B cell (primary cell): ENCODE measurements around the gene NPY1R. TPM values are rescaled to one million over a fixed set of nuclear protein-coding genes. Genes with fewer than 3 reads are reported as not detected.

Experiments used
- ATAC-seq: fragments of 200-7000 bp; cut with Tn5 transposase; one replicate; pipeline ENCODE4 v1.10.0; 2021; ENCODE audit warnings: low read depth, mild to moderate bottlenecking, moderate number of reproducible peaks, moderate library complexity
- CTCF ChIA-PET: fragments of 350-600 bp; sonication (Branson Sonifier 250); formaldehyde crosslinking; loops from one replicate; lab custom pipeline; 2021; ENCODE audit warnings: antibody characterized with exemption, inconsistent platforms; lab: Charles Lee
- POLR2A ChIA-PET: fragments of 350-600 bp; sonication (Branson Sonifier 250); formaldehyde crosslinking; loops from one replicate; lab custom pipeline; 2021; ENCODE audit warnings: antibody characterized with exemption; lab: Charles Lee
- DNase-seq: peaks from one replicate; pipeline ENCODE4 v3.0.0; 2013
- H2AFZ ChIP-seq: 2 replicates; pipeline ENCODE4 v1.6.1; 2012; ENCODE audit warnings: mild to moderate bottlenecking, low read depth, low read length; ENCODE audit not compliant: insufficient read depth, poor library complexity, severe bottlenecking
- H3K27ac ChIP-seq, 2 donors: 1 replicate in 1 of 2; 2 replicates in 1 of 2; pipeline ENCODE4 v1.5.1; 2012 to 2013; ENCODE audit warnings: low read length in 2 of 2, mild to moderate bottlenecking in 2 of 2, moderate library complexity in 1 of 2
- H3K27me3 ChIP-seq, 4 experiments: fragments of 200-600 bp in 1 of 4; sonication (generic) in 1 of 4; replicated peaks in 1 of 4; 1 replicate in 2 of 4; 2 replicates in 2 of 4; pipeline versions ENCODE4 v1.6.1 to v1.7.0; 2013 to 2016; ENCODE audit warnings: low read length in 3 of 4, mild to moderate bottlenecking in 2 of 4, mixed read lengths in 1 of 4, moderate library complexity in 1 of 4; ENCODE audit not compliant: insufficient read depth in 4 of 4, control insufficient read depth in 3 of 4; ENCODE audit errors: control extremely low read depth in 1 of 4
- H3K36me3 ChIP-seq, 2 experiments: replicated peaks in 1 of 2; 1 replicate in 1 of 2; 2 replicates in 1 of 2; pipeline versions ENCODE4 v1.6.1 to v1.7.1; 2013; ENCODE audit warnings: low read length in 1 of 2; ENCODE audit not compliant: insufficient read depth in 2 of 2, control insufficient read depth in 1 of 2; ENCODE audit errors: control extremely low read depth in 1 of 2, extremely low read depth in 1 of 2
- H3K4me1 ChIP-seq, 2 donors: fragments of 200-600 bp in 1 of 2; sonication (generic) in 1 of 2; 1 replicate in 1 of 2; 2 replicates in 1 of 2; pipeline versions ENCODE4 v1.5.1 to v1.6.1; 2013 to 2017; ENCODE audit warnings: low read length in 2 of 2; ENCODE audit not compliant: control insufficient read depth in 2 of 2, insufficient read depth in 2 of 2
- H3K4me2 ChIP-seq: replicated peaks from 2 replicates; pipeline ENCODE3; 2012; ENCODE audit warnings: mild to moderate bottlenecking, low read depth, low read length; ENCODE audit not compliant: poor library complexity, severe bottlenecking
- H3K4me3 ChIP-seq, 5 experiments: fragments of 200-600 bp in 1 of 5; sonication (generic) in 1 of 5; 1 replicate in 3 of 5; 2 replicates in 2 of 5; pipeline versions ENCODE4 v1.5.1 to v1.7.0; 2011 to 2016; ENCODE audit warnings: low read length in 4 of 5, mild to moderate bottlenecking in 4 of 5, low read depth in 2 of 5, control low read depth in 1 of 5, moderate library complexity in 1 of 5; ENCODE audit not compliant: insufficient read depth in 1 of 5; ENCODE audit errors: control extremely low read depth in 1 of 5, extremely low read depth in 1 of 5
- H3K79me2 ChIP-seq: fragments of 200-600 bp; sonication (generic); one replicate; pipeline ENCODE4 v1.6.0; 2016; ENCODE audit warnings: low read length; ENCODE audit not compliant: control insufficient read depth, insufficient read depth
- H3K9ac ChIP-seq: fragments of 200-600 bp; sonication (generic); 2 replicates; pipeline ENCODE4 v1.6.1; 2017; ENCODE audit warnings: mild to moderate bottlenecking, low read length, moderate library complexity
- H3K9me3 ChIP-seq, 3 donors: one replicate each; pipeline versions ENCODE4 v1.6.1 to v1.7.1; 2013; ENCODE audit warnings: low read length in 2 of 3; ENCODE audit not compliant: control insufficient read depth in 2 of 3, insufficient read depth in 1 of 3; ENCODE audit errors: control extremely low read depth in 1 of 3
- H4K20me1 ChIP-seq: 2 replicates; pipeline ENCODE4 v1.6.0; 2012; ENCODE audit warnings: mild to moderate bottlenecking, low read length; ENCODE audit not compliant: insufficient read depth, control insufficient read depth, poor library complexity, severe bottlenecking
- H3K27ac Mint-ChIP-seq: one replicate; pipeline ENCODE4 v1.8.0; 2021; ENCODE audit warnings: mixed read lengths
- H3K27me3 Mint-ChIP-seq: one replicate; pipeline ENCODE4 v1.8.0; 2021; ENCODE audit warnings: mixed read lengths
- H3K4me1 Mint-ChIP-seq: one replicate; pipeline ENCODE4 v1.8.0; 2021; ENCODE audit warnings: mixed read lengths
- H3K4me3 Mint-ChIP-seq: one replicate; pipeline ENCODE4 v1.8.0; 2021; ENCODE audit warnings: mixed read lengths
- H3K9me3 Mint-ChIP-seq: one replicate; pipeline ENCODE4 v1.8.0; 2022; ENCODE audit warnings: mixed read lengths; ENCODE audit not compliant: insufficient read depth
- EZH2 ChIP-seq: IDR thresholded peaks from 2 replicates; pipeline ENCODE4 v1.6.1; 2012; ENCODE audit warnings: borderline replicate concordance, low read depth, mild to moderate bottlenecking, moderate library complexity, low read length; ENCODE audit not compliant: insufficient read depth, poor library complexity, severe bottlenecking
- WGBS: methylation state at CpG from one replicate; pipeline ENCODE4 v1.1.5; 2013; ENCODE audit warnings: missing lambda C conversion rate; ENCODE audit not compliant: insufficient coverage; 5-methylcytosine and 5-hydroxymethylcytosine counted together
- intact Hi-C: fragments of 100-400 bp; cut with micrococcal nuclease; formaldehyde crosslinking; loops from one replicate; pipeline ENCODE4 v1.10.0; 2022
- polyA plus RNA-seq: library from polyadenylated mRNA; depleted of rRNA; stranded (reverse); fragments of >200 nt; gene quantifications from 2 replicates; pipeline ENCODE4 v1.2.3, GENCODE V29; 2012
- total RNA-seq, 2 donors: library from RNA; stranded (reverse); fragments of 120-200 nt in 1 of 2; gene quantifications; 1 replicate in 1 of 2; 2 replicates in 1 of 2; pipeline versions ENCODE4 v1.2.3 to v1.2.4, GENCODE V29; 2013 to 2022
- TF ChIP-seq, protein P1 (sequence below): fragments of 200-600 bp; IDR thresholded peaks from one replicate; pipeline ENCODE4 v1.8.0; 2022; ENCODE audit warnings: antibody characterized with exemption, mild to moderate bottlenecking

The NPY1R gene
- total and polyA plus RNA-seq, 2 donors (not counting 1 experiment from before 2014, with no cell fraction given) = not detected

DNA sequence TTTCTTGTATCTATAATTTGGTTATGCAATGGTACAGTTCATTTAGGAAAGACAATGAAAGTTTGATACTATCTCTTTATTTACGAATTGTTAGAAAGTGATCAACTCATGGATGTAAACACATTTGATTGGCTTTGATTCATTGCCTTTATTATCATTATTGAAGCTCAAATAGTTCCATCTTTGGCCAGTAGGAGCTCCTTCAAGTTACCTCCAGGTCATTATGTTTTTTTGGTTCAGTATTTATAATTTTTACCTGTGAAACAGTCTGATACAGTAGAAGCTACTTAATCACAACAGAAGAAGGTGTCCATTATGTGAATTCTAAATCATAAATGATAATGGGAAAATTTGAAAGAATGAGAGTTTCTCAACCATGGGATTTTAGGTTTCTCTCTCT is 23.7 kb upstream of the NPY1R start:
- Histone ChIP-seq H3K9ac (no peak overlapping the region), H3K4me2 (no peak overlapping the region), H3K9me3 (no peaks in the 10 kb centered on the region), H3K4me1 (no peaks in the 10 kb centered on the region), H3K27me3 (no peaks in the 10 kb centered on the region), H3K27ac (no peak overlapping the region), H2AFZ (no peak overlapping the region), H3K4me3 (no peak overlapping the region), H3K79me2 (no peaks in the 10 kb centered on the region), H4K20me1 (no peaks in the 10 kb centered on the region), H3K36me3 (no peaks in the 10 kb centered on the region)
- ATAC-seq (no peak), DNase-seq (no peak)
- intact Hi-C loops = no loop called here
- no peaks in the 10 kb centered on the region for H3K9me3 Mint-ChIP-seq
- TF ChIP-seq, protein P1, sequence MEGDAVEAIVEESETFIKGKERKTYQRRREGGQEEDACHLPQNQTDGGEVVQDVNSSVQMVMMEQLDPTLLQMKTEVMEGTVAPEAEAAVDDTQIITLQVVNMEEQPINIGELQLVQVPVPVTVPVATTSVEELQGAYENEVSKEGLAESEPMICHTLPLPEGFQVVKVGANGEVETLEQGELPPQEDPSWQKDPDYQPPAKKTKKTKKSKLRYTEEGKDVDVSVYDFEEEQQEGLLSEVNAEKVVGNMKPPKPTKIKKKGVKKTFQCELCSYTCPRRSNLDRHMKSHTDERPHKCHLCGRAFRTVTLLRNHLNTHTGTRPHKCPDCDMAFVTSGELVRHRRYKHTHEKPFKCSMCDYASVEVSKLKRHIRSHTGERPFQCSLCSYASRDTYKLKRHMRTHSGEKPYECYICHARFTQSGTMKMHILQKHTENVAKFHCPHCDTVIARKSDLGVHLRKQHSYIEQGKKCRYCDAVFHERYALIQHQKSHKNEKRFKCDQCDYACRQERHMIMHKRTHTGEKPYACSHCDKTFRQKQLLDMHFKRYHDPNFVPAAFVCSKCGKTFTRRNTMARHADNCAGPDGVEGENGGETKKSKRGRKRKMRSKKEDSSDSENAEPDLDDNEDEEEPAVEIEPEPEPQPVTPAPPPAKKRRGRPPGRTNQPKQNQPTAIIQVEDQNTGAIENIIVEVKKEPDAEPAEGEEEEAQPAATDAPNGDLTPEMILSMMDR = no peak
- no peak for TF ChIP-seq EZH2
- H3K4me1 Mint-ChIP-seq = no peaks in the 10 kb centered on the region
- peaks cover 12% of the 10 kb centered on the region for H3K27me3 Mint-ChIP-seq
- POLR2A ChIA-PET = no interaction called here
- H3K27ac Mint-ChIP-seq = no peak overlapping the region
- WGBS = no CpG with 5 or more reads among the region's 1 CpG
- CTCF ChIA-PET = interaction anchor here (0.9 to 1.3 kb wide), 2 partner anchors 9 to 23 kb away, joined by 3 read pairs; no protein-coding TSS in a partner anchor
- H3K4me3 Mint-ChIP-seq = no peak overlapping the region

DNA sequence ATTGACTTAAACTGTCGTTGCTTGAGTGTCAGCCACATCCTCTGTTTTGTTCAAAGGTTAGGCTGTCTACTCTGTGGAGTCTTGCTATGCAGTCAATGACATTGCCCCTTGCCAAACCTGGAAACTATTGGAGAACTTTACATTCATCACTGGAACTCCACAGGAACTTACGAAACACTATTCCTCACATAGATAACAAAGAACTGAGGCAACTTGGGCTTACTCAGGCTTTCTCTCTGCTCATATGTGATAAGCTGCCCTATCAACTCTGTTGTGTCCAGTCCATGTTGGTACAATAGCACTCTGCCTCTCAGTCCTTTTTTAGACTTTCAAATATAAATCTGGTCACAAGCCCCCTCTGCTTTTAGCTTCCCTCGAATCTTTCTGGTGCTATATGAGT is 20.7 kb upstream of the NPY1R start:
- WGBS = 90% methylated on average over 1 of the region's 3 CpGs
- Histone ChIP-seq H3K4me1 (no peaks in the 10 kb centered on the region), H3K79me2 (no peaks in the 10 kb centered on the region), H3K4me2 (no peak overlapping the region), H4K20me1 (no peaks in the 10 kb centered on the region), H3K9ac (no peak overlapping the region), H3K9me3 (no peaks in the 10 kb centered on the region), H3K27me3 (peaks cover 0 to 5% (median 0%) of the 10 kb centered on the region in 4 experiments), H3K36me3 (no peaks in the 10 kb centered on the region), H3K4me3 (no peak overlapping the region), H2AFZ (no peak overlapping the region), H3K27ac (no peak overlapping the region)
- Mint-ChIP-seq H3K27ac (no peak overlapping the region), H3K9me3 (no peaks in the 10 kb centered on the region), H3K27me3 (peaks cover 12% of the 10 kb centered on the region), H3K4me1 (no peaks in the 10 kb centered on the region), H3K4me3 (no peak overlapping the region)
- ChIA-PET POLR2A (no interaction called here), CTCF (no interaction called here)
- intact Hi-C loops = no loop called here
- DNase-seq (no peak), ATAC-seq (no peak)
- no peak for TF ChIP-seq EZH2
- TF ChIP-seq, protein P1 = no peak
